ENCODE measurements around the gene CASZ1. TPM values are rescaled to one million over a fixed set of nuclear protein-coding genes. Genes with fewer than 3 reads are reported as not detected.

CASZ1 gene
- polyA plus RNA-seq, 6 donors from 2014 or later, result 2.6 to 5.6 (median 3.8) TPM

GRCh38 chr1:10756842-10757241, 39.6 kb downstream of the CASZ1 start:
- no peak for DNase-seq
- H3K9me3 Mint-ChIP-seq, result no peaks in the 10 kb centered on the region
- peaks cover 9 to 27% (median 17%) of the 10 kb centered on the region in 3 donors for H3K27me3 Mint-ChIP-seq
- peak overlapping the region in 2 of 6 donors; percentile 47 to 77 for H3K27ac Mint-ChIP-seq
- no peaks in the 10 kb centered on the region for H3K36me3 Mint-ChIP-seq
- peak overlapping the region in 1 of 8 donors; percentile 31 for H3K4me3 Mint-ChIP-seq
- peaks cover 0 to 14% (median 4%) of the 10 kb centered on the region in 3 donors for H3K4me1 Mint-ChIP-seq
- no peak for ATAC-seq (ENCODE audit: low read depth in 2 of 2)

GRCh38 chr1:10755970-10756521, 40.4 kb downstream of the CASZ1 start:
- peaks cover 9 to 27% (median 21%) of the 10 kb centered on the region in 3 donors for H3K27me3 Mint-ChIP-seq
- peak; percentile 84 to 92 for ATAC-seq (ENCODE audit: low read depth in 2 of 2)
- peak overlapping the region in 1 of 8 donors; percentile 35 for H3K4me3 Mint-ChIP-seq

GRCh38 chr1:10754568-10755329, 41.7 kb downstream of the CASZ1 start:
- H3K27me3 Mint-ChIP-seq, result peaks cover 4 to 27% (median 18%) of the 10 kb centered on the region in 3 donors
- peak overlapping the region in 1 of 6 donors; percentile 37 for H3K27ac Mint-ChIP-seq
- H3K9me3 Mint-ChIP-seq, result no peaks in the 10 kb centered on the region
- H3K4me1 Mint-ChIP-seq, result peaks cover 0 to 14% (median 4%) of the 10 kb centered on the region in 3 donors
- no peaks in the 10 kb centered on the region for H3K36me3 Mint-ChIP-seq
- no peak for DNase-seq
- ATAC-seq (ENCODE audit: low read depth in 2 of 2), result no peak
- H3K4me3 Mint-ChIP-seq, result no peak overlapping the region

More at GRCh38 chr1:10755970-10756521, 40.4 kb downstream of the CASZ1 start:
- H3K9me3 Mint-ChIP-seq, result no peaks in the 10 kb centered on the region
- no peaks in the 10 kb centered on the region for H3K36me3 Mint-ChIP-seq
- H3K4me1 Mint-ChIP-seq, result peaks cover 0 to 14% (median 4%) of the 10 kb centered on the region in 3 donors
- DNase-seq, result peak; percentile 8
- H3K27ac Mint-ChIP-seq, result no peak overlapping the region

- H3K4me1 Mint-ChIP-seq, result peaks cover 0 to 14% (median 4%) of the 10 kb centered on the region in 3 donors
- H3K4me3 Mint-ChIP-seq, result no peak overlapping the region
- H3K27ac Mint-ChIP-seq, result peak overlapping the region in 2 of 6 donors; percentile 59 to 73
- H3K36me3 Mint-ChIP-seq, result no peaks in the 10 kb centered on the region
- ATAC-seq (ENCODE audit: low read depth in 2 of 2), result no peak
- no peak for DNase-seq
- H3K27me3 Mint-ChIP-seq, result peaks cover 4 to 26% (median 16%) of the 10 kb centered on the region in 3 donors
- no peaks in the 10 kb centered on the region for H3K9me3 Mint-ChIP-seq
These were observed 43.1 kb downstream of the CASZ1 start for GRCh38 chr1:10753299-10753698.

GRCh38 chr1:10751561-10752085, 44.8 kb downstream of the CASZ1 start:
- Mint-ChIP-seq H3K27me3 (peaks cover 1 to 16% (median 10%) of the 10 kb centered on the region in 3 donors), H3K4me3 (peak overlapping the region in 1 of 8 donors; percentile 9), H3K9me3 (no peaks in the 10 kb centered on the region), H3K36me3 (no peaks in the 10 kb centered on the region), H3K27ac (no peak overlapping the region), H3K4me1 (peaks cover 0 to 11% (median 0%) of the 10 kb centered on the region in 3 donors)
- ATAC-seq (ENCODE audit: low read depth in 2 of 2) (no peak), DNase-seq (no peak)

- DNase-seq (no peak), ATAC-seq (ENCODE audit: low read depth in 2 of 2) (no peak)
- H3K27ac Mint-ChIP-seq, result peak overlapping the region in 1 of 6 donors; percentile 35
- peaks cover 0 to 16% (median 10%) of the 10 kb centered on the region in 3 donors for H3K27me3 Mint-ChIP-seq
- H3K4me1 Mint-ChIP-seq, result peaks cover 0 to 11% (median 0%) of the 10 kb centered on the region in 3 donors
- H3K36me3 Mint-ChIP-seq, result no peaks in the 10 kb centered on the region
- H3K9me3 Mint-ChIP-seq, result no peaks in the 10 kb centered on the region
- no peak overlapping the region for H3K4me3 Mint-ChIP-seq
These were observed 45.3 kb downstream of the CASZ1 start for GRCh38 chr1:10751160-10751559.

- no peaks in the 10 kb centered on the region for H3K9me3 Mint-ChIP-seq
- no peak for ATAC-seq (ENCODE audit: low read depth in 2 of 2)
- no peaks in the 10 kb centered on the region for H3K4me1 Mint-ChIP-seq
- DNase-seq, result no peak
- H3K27ac Mint-ChIP-seq, result no peak overlapping the region
- H3K4me3 Mint-ChIP-seq, result no peak overlapping the region
- H3K36me3 Mint-ChIP-seq, result no peaks in the 10 kb centered on the region
- peaks cover 9 to 17% (median 12%) of the 10 kb centered on the region in 3 donors for H3K27me3 Mint-ChIP-seq
These were observed 50.5 kb downstream of the CASZ1 start for GRCh38 chr1:10745886-10746455.

GRCh38 chr1:10745383-10745782, 51.1 kb downstream of the CASZ1 start:
- no peaks in the 10 kb centered on the region for H3K36me3 Mint-ChIP-seq

GRCh38 chr1:10744654-10745238, 51.7 kb downstream of the CASZ1 start:
- Mint-ChIP-seq H3K9me3 (no peaks in the 10 kb centered on the region), H3K27ac (no peak overlapping the region), H3K36me3 (no peaks in the 10 kb centered on the region), H3K4me3 (no peak overlapping the region), H3K4me1 (no peaks in the 10 kb centered on the region), H3K27me3 (peaks cover 13 to 24% (median 21%) of the 10 kb centered on the region in 3 donors)
- ATAC-seq (ENCODE audit: low read depth in 2 of 2), result no peak
- DNase-seq, result no peak

More at GRCh38 chr1:10745383-10745782, 51.1 kb downstream of the CASZ1 start:
- H3K4me1 Mint-ChIP-seq, result no peaks in the 10 kb centered on the region
- H3K27me3 Mint-ChIP-seq, result peaks cover 10 to 18% (median 15%) of the 10 kb centered on the region in 3 donors
- ATAC-seq (ENCODE audit: low read depth in 2 of 2), result no peak
- DNase-seq, result no peak
- no peak overlapping the region for H3K4me3 Mint-ChIP-seq
- H3K9me3 Mint-ChIP-seq, result no peaks in the 10 kb centered on the region
- no peak overlapping the region for H3K27ac Mint-ChIP-seq

GRCh38 chr1:10744029-10744428, 52.4 kb downstream of the CASZ1 start:
- no peak for ATAC-seq (ENCODE audit: low read depth in 2 of 2)
- Mint-ChIP-seq H3K27ac (no peak overlapping the region), H3K36me3 (no peaks in the 10 kb centered on the region), H3K4me3 (no peak overlapping the region), H3K4me1 (no peaks in the 10 kb centered on the region), H3K9me3 (no peaks in the 10 kb centered on the region), H3K27me3 (peaks cover 13 to 28% (median 21%) of the 10 kb centered on the region in 3 donors)
- no peak for DNase-seq

GRCh38 chr1:10741696-10742095, 54.8 kb downstream of the CASZ1 start:
- no peak overlapping the region for H3K4me3 Mint-ChIP-seq
- no peaks in the 10 kb centered on the region for H3K4me1 Mint-ChIP-seq
- H3K36me3 Mint-ChIP-seq, result no peaks in the 10 kb centered on the region
- no peaks in the 10 kb centered on the region for H3K9me3 Mint-ChIP-seq
- H3K27ac Mint-ChIP-seq, result no peak overlapping the region
- DNase-seq, result no peak
- peaks cover 13 to 28% (median 21%) of the 10 kb centered on the region in 3 donors for H3K27me3 Mint-ChIP-seq
- no peak for ATAC-seq (ENCODE audit: low read depth in 2 of 2)

GRCh38 chr1:10740123-10740522, 56.3 kb downstream of the CASZ1 start:
- H3K27me3 Mint-ChIP-seq, result peaks cover 13 to 27% (median 21%) of the 10 kb centered on the region in 3 donors
- no peaks in the 10 kb centered on the region for H3K4me1 Mint-ChIP-seq
- H3K36me3 Mint-ChIP-seq, result no peaks in the 10 kb centered on the region
- H3K4me3 Mint-ChIP-seq, result no peak overlapping the region
- ATAC-seq (ENCODE audit: low read depth in 2 of 2) (no peak), DNase-seq (no peak)
- H3K9me3 Mint-ChIP-seq, result no peaks in the 10 kb centered on the region
- peak overlapping the region in 1 of 6 donors; percentile 1 for H3K27ac Mint-ChIP-seq

GRCh38 chr1:10739589-10739988, 56.9 kb downstream of the CASZ1 start:
- Mint-ChIP-seq H3K27ac (peak overlapping the region in 1 of 6 donors; percentile 67), H3K36me3 (no peaks in the 10 kb centered on the region), H3K9me3 (no peaks in the 10 kb centered on the region), H3K4me1 (no peaks in the 10 kb centered on the region), H3K4me3 (no peak overlapping the region), H3K27me3 (peaks cover 13 to 27% (median 21%) of the 10 kb centered on the region in 3 donors)
- ATAC-seq (ENCODE audit: low read depth in 2 of 2), result no peak
- DNase-seq, result no peak
